Measurements from ENCODE around the gene SP140L.
"Not testable (repeated sequence)": the region's sequence is repeated elsewhere in the genome, so short reads cannot be mapped to it uniquely, and the experiment has no call there.

Gene SP140L

GRCh38 chr2:230384986-230385385 lies 58.0 kb downstream of the SP140L start:
- no peak for DNase-seq

DNA sequence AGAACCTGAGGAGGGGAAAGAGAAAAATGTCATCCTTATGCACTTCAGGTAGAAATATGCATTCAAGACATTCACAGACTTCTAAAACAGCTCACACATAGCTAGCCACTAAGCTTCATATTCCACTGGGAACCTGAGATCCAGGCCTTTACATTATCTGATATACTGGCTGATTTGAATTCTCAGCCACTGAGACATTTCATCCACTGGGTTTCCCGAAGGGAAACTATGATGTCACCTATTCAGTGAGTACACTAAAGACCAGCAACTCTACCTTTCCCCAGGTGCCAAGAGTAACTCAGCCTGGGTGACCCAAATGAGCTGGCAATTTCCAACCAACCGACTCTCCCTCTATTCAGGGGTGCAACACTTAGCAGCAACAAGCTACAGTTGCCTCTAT lies 67.3 kb downstream of the SP140L start:
- DNase-seq: no peak

DNA sequence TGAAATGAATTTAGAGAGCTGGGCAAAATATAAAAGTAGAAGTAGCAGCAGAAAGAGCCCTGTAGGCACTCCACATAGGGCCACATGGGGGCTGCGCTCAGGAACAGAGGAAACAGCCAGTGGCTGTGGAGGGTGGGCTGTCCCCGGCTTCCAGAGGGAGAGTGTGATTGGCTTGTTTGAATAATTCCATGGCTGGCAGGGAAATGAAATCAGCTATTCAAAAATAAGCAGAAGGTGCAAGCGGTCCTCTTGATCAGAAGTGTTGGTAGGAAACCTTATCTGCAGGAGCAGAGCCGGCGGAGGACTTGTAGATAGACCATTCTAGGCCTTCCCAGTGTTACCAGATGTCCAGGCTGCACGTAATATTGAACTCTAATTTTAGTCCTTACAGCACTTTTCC lies 71.7 kb downstream of the SP140L start:
- not testable (repeated sequence) for DNase-seq

GRCh38 chr2:230400041-230400440 lies 73.0 kb downstream of the SP140L start:
- DNase-seq: no peak

GRCh38 chr2:230400454-230400853 lies 73.5 kb downstream of the SP140L start:
- no peak for DNase-seq

DNA sequence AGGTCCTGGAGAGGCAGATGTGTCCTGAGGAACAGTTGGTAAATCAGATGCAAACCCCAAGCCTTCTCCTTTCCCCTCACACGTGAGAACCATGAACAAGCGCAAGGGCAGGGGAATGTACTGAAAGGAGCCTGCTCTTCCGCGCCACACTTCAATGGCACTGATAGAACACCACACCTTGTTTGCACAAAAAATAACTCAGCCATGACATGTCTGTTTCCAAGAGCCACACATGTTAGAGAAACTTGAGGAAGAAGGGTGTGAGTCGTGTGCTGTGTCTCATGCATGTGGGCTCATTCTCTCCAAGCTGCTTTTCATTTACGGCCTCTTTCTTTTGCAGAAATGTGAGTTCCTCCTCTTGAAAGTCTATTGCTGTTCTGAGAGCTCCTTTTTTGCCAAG lies 74.0 kb downstream of the SP140L start:
- not testable (repeated sequence) for DNase-seq

- DNase-seq: no peak
Observed at GRCh38 chr2:230403746-230404145, 76.8 kb downstream of the SP140L start.

- DNase-seq: no peak
Observed at GRCh38 chr2:230405824-230406223, 78.8 kb downstream of the SP140L start.

DNA sequence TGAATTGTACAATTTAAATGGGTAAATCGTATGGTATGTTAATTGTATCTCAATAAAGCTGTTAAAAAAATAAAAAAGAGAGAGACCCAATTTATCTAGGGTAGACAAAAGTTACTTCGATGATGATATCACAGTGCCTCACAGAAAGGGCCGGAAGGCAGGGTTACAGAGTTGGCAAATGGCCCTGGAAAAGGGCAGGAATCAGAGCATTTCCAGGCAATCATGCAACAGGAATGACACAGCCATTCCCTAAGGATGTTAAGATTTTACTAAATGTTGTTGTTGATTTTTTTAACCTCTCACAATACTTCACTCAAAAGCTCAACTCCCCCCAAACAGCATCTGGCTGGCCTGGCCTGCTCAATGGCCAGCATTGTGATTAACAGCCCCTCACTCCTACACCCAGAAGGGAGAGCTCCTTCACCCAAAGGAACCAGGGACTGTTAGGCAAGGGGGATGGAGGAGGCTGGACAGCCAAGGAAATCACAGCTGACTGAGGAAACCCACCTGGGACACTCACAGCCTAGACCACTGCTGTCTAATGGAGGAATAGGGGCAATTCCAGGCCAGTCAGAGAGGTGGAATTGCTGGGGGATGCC lies 81.3 kb downstream of the SP140L start:
- DNase-seq: peak; percentile 78

GRCh38 chr2:230409316-230409715 lies 82.3 kb downstream of the SP140L start:
- not testable (repeated sequence) for DNase-seq

- DNase-seq: no peak
Observed at GRCh38 chr2:230410263-230410662, 83.3 kb downstream of the SP140L start.

- no peak for DNase-seq
Observed at GRCh38 chr2:230410861-230411569, 84.0 kb downstream of the SP140L start.

- peak; percentile 41 for DNase-seq
Observed at GRCh38 chr2:230411570-230412370, 84.8 kb downstream of the SP140L start.

- no peak for DNase-seq
Observed at GRCh38 chr2:230412371-230412711, 85.3 kb downstream of the SP140L start.

DNA sequence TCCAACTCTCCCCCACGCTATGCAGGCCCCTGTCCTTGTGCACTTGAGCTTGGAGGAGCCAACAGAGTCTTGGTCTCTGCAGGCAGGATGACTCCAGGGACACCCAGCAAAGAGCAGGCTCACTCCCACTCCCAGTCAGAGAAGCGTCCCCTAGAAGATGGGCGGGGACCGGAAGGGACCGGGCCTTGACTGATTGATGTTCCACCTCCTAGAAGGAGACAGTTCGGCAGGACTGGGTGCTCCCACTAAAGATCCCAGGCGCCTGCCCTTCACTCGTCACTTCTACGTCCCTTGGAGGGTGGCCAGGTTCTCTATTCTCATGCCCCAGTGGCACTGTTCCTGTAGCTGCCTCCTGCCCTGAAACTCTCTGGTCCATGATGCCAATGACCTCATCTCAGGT lies 85.9 kb downstream of the SP140L start:
- no peak for DNase-seq

DNA sequence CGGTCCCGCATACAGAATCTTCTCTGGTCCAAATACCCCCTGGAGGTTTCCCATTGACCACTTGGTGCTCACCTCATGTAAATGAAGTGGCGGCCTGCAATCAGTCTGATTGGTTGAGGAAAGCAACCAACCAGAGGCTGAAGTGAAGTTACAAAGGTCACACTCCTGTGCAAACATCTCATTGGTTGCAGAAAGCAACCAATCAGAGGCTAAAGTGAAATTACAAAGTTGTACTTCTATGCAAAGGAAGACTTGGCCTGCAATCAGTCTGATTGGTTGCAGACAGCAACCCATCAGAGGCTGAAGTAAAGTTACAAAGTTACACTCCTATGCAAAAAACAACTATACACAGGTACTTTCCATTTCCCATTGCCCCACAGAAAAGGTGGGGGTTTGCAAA lies 86.5 kb downstream of the SP140L start:
- peak; percentile 33 for DNase-seq

DNA sequence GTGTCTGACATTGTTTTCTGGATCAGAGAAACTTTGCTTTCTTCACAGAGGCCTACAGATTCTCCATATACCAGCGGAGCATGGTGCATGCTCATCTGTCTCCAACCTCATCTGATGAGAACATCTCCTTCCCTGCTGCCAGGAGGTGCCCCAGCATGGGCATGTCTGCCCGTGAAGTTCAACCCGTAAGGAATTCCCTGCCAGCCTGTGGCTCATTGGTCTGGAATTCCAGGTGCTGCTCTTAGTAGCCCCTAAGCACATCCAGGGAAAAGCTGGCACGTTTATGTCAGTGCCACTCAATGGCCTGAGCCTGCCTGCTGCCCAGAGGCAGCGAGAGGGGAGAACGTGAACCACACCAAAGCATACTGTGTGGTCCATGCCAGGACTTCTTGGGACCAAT lies 87.3 kb downstream of the SP140L start:
- no peak for DNase-seq

DNA sequence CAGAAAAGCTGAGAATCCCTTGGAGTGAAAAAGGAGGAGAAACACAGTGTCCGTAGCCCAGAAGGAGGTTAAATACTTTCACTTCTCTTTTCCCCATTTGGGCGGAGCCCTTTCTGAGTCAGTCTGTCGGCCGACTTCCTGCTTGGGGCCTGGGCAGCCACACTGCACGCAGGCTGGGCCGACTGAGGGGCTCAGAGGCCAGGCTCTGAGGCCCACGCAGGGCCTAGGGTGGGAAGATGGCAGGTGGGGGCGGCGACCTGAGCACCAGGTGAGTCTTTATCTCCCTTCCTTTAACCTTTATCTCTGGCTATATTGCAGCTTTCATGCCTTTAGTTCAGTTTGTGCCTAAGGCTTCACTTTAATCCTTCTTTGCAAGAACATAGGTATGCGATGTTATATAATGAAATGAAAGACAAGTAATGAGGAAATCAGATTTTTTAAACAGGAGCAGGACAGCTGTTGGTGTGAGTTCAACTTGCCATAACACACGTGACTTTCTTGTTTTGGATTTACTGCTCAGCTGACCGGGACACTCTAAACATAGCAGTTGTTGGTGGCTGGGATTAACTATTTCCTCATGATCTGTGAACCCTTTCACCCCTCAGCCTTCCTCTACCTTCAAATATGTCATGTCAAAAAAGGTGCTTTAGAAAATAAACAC lies 89.2 kb downstream of the SP140L start, which contains the start of gene SP100:
TSS of gene SP100 (plus strand) at position 141 of the 661 bp plus-strand sequence. CDS start at position 237, 96 bp downstream.
- peak; percentile 83 for DNase-seq

DNA sequence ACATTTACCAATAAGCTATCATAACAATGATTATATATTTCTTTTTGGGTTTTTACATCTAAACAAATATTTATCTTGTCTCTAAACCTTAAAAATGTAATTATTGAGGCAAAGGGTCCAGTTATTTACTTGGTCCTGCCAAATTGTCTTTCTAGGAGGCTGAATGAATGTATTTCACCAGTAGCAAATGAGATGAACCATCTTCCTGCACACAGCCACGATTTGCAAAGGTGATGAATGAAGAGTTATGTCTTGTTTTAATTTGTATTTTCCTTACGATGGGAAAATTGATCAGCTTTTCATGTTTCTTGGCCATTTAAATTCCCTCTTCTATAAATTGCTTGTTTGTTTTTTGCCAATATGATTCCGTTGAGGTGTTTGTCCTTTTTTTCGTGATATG lies 90.4 kb downstream of the SP140L start:
- no peak for DNase-seq

DNA sequence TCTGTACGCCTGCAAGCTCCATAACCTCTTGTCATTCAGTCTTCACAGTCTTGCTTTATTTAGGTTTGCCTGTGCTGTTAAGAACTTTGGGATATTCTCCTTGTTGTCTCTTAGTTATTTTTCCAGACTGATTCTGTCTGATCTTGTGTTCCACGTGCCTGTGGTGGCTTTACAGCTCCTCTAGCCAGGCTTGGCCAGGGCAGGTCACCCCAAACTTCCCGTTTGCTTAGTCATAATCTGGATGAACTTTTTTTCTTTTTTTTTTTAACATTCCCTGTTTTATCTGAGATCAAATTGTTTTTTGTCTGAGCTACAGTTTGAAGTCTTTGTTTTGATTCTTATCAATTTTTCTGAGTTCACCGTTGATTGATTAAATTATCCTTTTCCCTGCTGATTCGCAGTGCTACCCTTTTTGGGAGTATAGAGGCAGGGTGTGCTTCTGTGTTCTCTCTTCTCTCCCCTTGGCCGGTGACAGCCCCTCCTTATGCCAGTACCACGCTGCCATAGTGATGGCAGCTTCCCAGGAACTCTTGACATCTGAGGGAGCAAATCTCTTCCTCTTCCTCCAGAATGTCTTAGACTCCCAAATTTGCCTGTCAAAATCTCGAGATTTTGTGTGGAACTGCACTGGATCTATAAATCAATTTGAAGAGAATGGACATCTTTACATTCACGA lies 91.5 kb downstream of the SP140L start:
- peak; percentile 34 for DNase-seq

DNA sequence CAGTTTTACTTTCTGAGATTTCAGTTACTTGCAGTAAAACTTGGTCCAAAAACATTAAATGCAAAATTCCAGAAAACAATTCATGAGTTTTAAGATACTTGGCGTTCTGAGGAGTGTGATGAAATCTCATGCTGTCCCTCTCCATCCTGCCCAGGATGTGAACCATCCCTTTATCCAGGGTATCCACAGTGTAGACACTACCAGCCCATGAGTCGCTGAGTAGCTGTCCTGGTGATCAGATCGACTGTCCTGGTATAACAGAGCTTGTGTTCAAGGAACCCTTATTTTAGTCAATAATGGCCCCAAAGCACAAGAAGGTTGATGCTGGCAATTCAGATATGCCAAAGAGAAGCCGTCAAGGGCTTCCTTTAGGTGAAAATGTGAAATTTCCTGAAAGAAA lies 92.2 kb downstream of the SP140L start:
- DNase-seq: no peak

DNA sequence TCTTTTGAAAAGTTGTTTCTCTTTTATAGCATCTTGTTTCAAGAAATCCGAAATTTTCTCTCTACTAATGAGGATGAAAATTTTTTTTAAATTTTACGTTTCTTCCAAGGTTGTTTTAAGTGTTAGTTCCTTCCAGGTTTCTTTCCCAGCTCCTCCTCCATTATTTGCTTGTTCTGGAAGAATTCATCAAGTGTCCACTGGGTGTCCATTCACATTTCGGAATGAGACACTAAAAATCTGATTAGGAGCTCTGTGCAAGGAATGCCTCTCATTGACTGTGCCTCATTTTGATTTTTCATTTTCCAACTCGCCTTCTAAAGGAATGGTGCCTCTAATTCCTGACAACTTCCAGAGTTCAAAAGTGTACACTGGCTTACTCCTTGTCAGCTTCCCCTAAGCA lies 95.2 kb downstream of the SP140L start:
- no peak for DNase-seq

Data from NCI-H226 (cell line).